Fibroblast of lung (primary cell): ENCODE measurements around the gene NCBP2. TPM values are rescaled to one million over a fixed set of nuclear protein-coding genes. Genes with fewer than 3 reads are reported as not detected.

ENCODE experiments used
- DNase-seq, 2 donors: peaks; one replicate each; pipeline versions ENCODE4 v3.0.0 to v3.0.0-alpha.2; 2010; ENCODE audit warnings: low read depth in 2 of 2
- H2AFZ ChIP-seq: 2 replicates; pipeline ENCODE4 v1.5.1; 2012; ENCODE audit warnings: low read length, control low read depth, inconsistent platforms
- H3K27ac ChIP-seq: 2 replicates; pipeline ENCODE4 v1.5.1; 2011; ENCODE audit warnings: low read length, control low read depth; ENCODE audit not compliant: insufficient read depth
- H3K27me3 ChIP-seq: 2 replicates; pipeline ENCODE4 v1.5.1; 2011; ENCODE audit warnings: mild to moderate bottlenecking, low read length; ENCODE audit not compliant: control insufficient read depth, insufficient read depth
- H3K36me3 ChIP-seq: 2 replicates; pipeline ENCODE4 v1.5.1; 2011; ENCODE audit warnings: low read length; ENCODE audit not compliant: control insufficient read depth, insufficient read depth
- H3K4me1 ChIP-seq: 2 replicates; pipeline ENCODE4 v1.5.1; 2011; ENCODE audit warnings: low read length; ENCODE audit not compliant: control insufficient read depth, insufficient read depth; ENCODE audit errors: extremely low read depth
- H3K4me2 ChIP-seq: 2 replicates; pipeline ENCODE4 v1.5.1; 2011; ENCODE audit warnings: low read length, control low read depth; ENCODE audit not compliant: insufficient read depth; ENCODE audit errors: extremely low read depth
- H3K4me3 ChIP-seq, 4 experiments: fragments of 200-600 bp in 1 of 4; sonication (generic) in 1 of 4; replicated peaks in 1 of 4; 2 replicates each; pipeline ENCODE4 v1.5.1; 2011 to 2016; ENCODE audit warnings: low read length in 4 of 4, low read depth in 3 of 4, mild to moderate bottlenecking in 3 of 4, control low read depth in 2 of 4, inconsistent platforms in 1 of 4, mixed read lengths in 1 of 4; ENCODE audit not compliant: insufficient read depth in 1 of 4; ENCODE audit errors: control extremely low read depth in 1 of 4
- H3K79me2 ChIP-seq: 2 replicates; pipeline ENCODE4 v1.5.1; 2012; ENCODE audit warnings: mild to moderate bottlenecking, low read length, inconsistent platforms; ENCODE audit not compliant: control insufficient read depth, insufficient read depth
- H3K9ac ChIP-seq: 2 replicates; pipeline ENCODE4 v1.5.1; 2011; ENCODE audit warnings: mild to moderate bottlenecking, low read length, control low read depth; ENCODE audit not compliant: insufficient read depth
- H3K9me3 ChIP-seq: 2 replicates; pipeline ENCODE4 v1.5.1; 2012; ENCODE audit warnings: low read depth, low read length; ENCODE audit not compliant: control insufficient read depth, insufficient read depth
- H4K20me1 ChIP-seq: 2 replicates; pipeline ENCODE4 v1.5.1; 2011; ENCODE audit warnings: low read length; ENCODE audit not compliant: control insufficient read depth, insufficient read depth; ENCODE audit errors: extremely low read depth
- CTCF ChIP-seq, 2 donors: IDR thresholded peaks in 1 of 2; conservative IDR thresholded peaks in 1 of 2; 1 replicate in 1 of 2; 2 replicates in 1 of 2; pipeline ENCODE4 v1.5.1; 2011 to 2012; ENCODE audit warnings: low read length in 2 of 2, control low read depth in 1 of 2, inconsistent platforms in 1 of 2, low read depth in 1 of 2, mild to moderate bottlenecking in 1 of 2
- EZH2 ChIP-seq: IDR thresholded peaks from 2 replicates; pipeline ENCODE4 v1.5.1; 2012; ENCODE audit warnings: low read length, control low read depth, mild to moderate bottlenecking; ENCODE audit errors: missing control alignments
- polyA plus RNA-seq, 2 donors: library from polyadenylated mRNA; depleted of rRNA in 1 of 2; stranded (reverse) in 1 of 2; unstranded in 1 of 2; fragments of >200 nt; gene quantifications; 2 replicates each; pipeline ENCODE4 v1.2.1, GENCODE V29; 2011 to 2012; ENCODE audit warnings: missing spikeins in 1 of 2
- total RNA-seq: library from RNA; depleted of rRNA; stranded (reverse); fragments of >200 nt; gene quantifications from 2 replicates; pipeline ENCODE4 v1.2.1, GENCODE V29; 2014

Gene NCBP2
- total and polyA plus RNA-seq, 2 donors (not counting 1 experiment from before 2014, with no cell fraction given) = 65.2 to 85.9 TPM

- Histone ChIP-seq H3K4me2 (no peak overlapping the region), H3K36me3 (peaks cover 1% of the 10 kb centered on the region), H3K9ac (no peak overlapping the region), H3K79me2 (no peaks in the 10 kb centered on the region), H3K9me3 (no peaks in the 10 kb centered on the region), H3K27me3 (no peaks in the 10 kb centered on the region), H2AFZ (no peak overlapping the region), H3K27ac (no peak overlapping the region), H3K4me1 (no peaks in the 10 kb centered on the region), H4K20me1 (no peaks in the 10 kb centered on the region), H3K4me3 (no peak overlapping the region)
- no peak for TF ChIP-seq CTCF (conservative IDR thresholded peaks at IDR 0.05 in 1 of 2, IDR thresholded peaks at IDR 0.05 in 1 of 2; ENCODE audit: low read depth in 1 of 2, low read length in 2 of 2)
- DNase-seq = no peak
Observed at GRCh38 chr3:196931157-196931556, 11.2 kb downstream of the NCBP2 start.

- Histone ChIP-seq H3K9me3 (no peaks in the 10 kb centered on the region), H3K4me1 (no peaks in the 10 kb centered on the region), H3K4me2 (no peak overlapping the region), H3K9ac (no peak overlapping the region), H3K79me2 (no peaks in the 10 kb centered on the region), H2AFZ (no peak overlapping the region), H3K36me3 (peaks cover 1% of the 10 kb centered on the region), H3K4me3 (no peak overlapping the region), H3K27ac (no peak overlapping the region), H3K27me3 (no peaks in the 10 kb centered on the region), H4K20me1 (no peaks in the 10 kb centered on the region)
- no peak for TF ChIP-seq CTCF (conservative IDR thresholded peaks at IDR 0.05 in 1 of 2, IDR thresholded peaks at IDR 0.05 in 1 of 2; ENCODE audit: low read depth in 1 of 2, low read length in 2 of 2)
- no peak for TF ChIP-seq EZH2
- DNase-seq = no peak
Observed at GRCh38 chr3:196927571-196928453, 14.5 kb downstream of the NCBP2 start.

GRCh38 chr3:196920733-196921132 lies 21.6 kb downstream of the NCBP2 start:
- TF ChIP-seq EZH2 (no peak), CTCF (conservative IDR thresholded peaks at IDR 0.05 in 1 of 2, IDR thresholded peaks at IDR 0.05 in 1 of 2; ENCODE audit: low read depth in 1 of 2, low read length in 2 of 2) (no peak)
- H3K27ac ChIP-seq = no peak overlapping the region
- no peaks in the 10 kb centered on the region for H3K79me2 ChIP-seq
- H2AFZ ChIP-seq = no peak overlapping the region
- no peaks in the 10 kb centered on the region for H3K9me3 ChIP-seq
- H3K4me1 ChIP-seq = no peaks in the 10 kb centered on the region
- no peak overlapping the region for H3K4me2 ChIP-seq
- H4K20me1 ChIP-seq = no peaks in the 10 kb centered on the region
- no peaks in the 10 kb centered on the region for H3K27me3 ChIP-seq
- no peak overlapping the region for H3K4me3 ChIP-seq
- H3K36me3 ChIP-seq = no peaks in the 10 kb centered on the region
- H3K9ac ChIP-seq = no peak overlapping the region
- no peak for DNase-seq
